K562 (cell line): ENCODE results near the gene ENDOV. TPM values are rescaled to one million over a fixed set of nuclear protein-coding genes. Genes with fewer than 3 reads are reported as not detected.
A peak's percentile ranks its signal among the peaks of the same experiment; 100 is the strongest.

Source experiments
- ATAC-seq: fragments of 200-7000 bp; cut with Tn5 transposase; 3 replicates; pipeline ENCODE4 v1.9.1; 2020; ENCODE audit warnings: moderate library complexity
- BruUV-seq: library from RNA; stranded (reverse); fragments of 400-500 nt; replicated peaks from 2 replicates; lab custom pipeline; 2021; lab: Mats Ljungman, UMichigan
- CTCF ChIA-PET: fragments of 300-600 bp; formaldehyde crosslinking; extraction: SDS; loops from one replicate; lab custom pipeline; 2021; ENCODE audit warnings: low intra/inter-chr PET ratio; lab: Yijun Ruan, JAX
- POLR2A ChIA-PET: fragments of 300-600, 350-650 bp; sonication (Branson Sonifier 250); formaldehyde crosslinking; extraction: SDS; loops from one replicate; lab custom pipeline; 2021; ENCODE audit warnings: antibody characterized with exemption, inconsistent platforms; lab: Yijun Ruan, JAX
- DNase-seq, 4 experiments: peaks; one replicate each; pipeline versions ENCODE4 v3.0.0 to v3.0.0-alpha.2; 2011 to 2018; ENCODE audit warnings: low spot score in 3 of 4, mixed read lengths in 3 of 4; ENCODE audit errors: extremely low read depth in 1 of 4
- FAIRE-seq: peaks from 2 replicates; lab custom pipeline; 2011; peaks lifted over from hg19 to GRCh38; lab: Jason Lieb, UNC
- H2AFZ ChIP-seq: 2 replicates; pipeline ENCODE4 v1.6.0; 2011; ENCODE audit warnings: low read depth, low read length, control low read depth, inconsistent platforms
- H3K27ac ChIP-seq: fragments of 200-600 bp; 3 replicates; pipeline ENCODE4 v1.8.0; 2011; ENCODE audit warnings: low read depth, mild to moderate bottlenecking, control low read depth, inconsistent platforms, low read length, moderate library complexity, mixed read lengths; ENCODE audit errors: extremely low read depth
- H3K27me3 ChIP-seq, 2 experiments: fragments of 300-600 bp in 1 of 2; 2 replicates in 1 of 2; 3 replicates in 1 of 2; pipeline versions ENCODE4 v1.6.0 to v1.8.0; 2011; ENCODE audit warnings: inconsistent platforms in 2 of 2, low read length in 2 of 2, mild to moderate bottlenecking in 1 of 2, mixed read lengths in 1 of 2, moderate library complexity in 1 of 2; ENCODE audit not compliant: control insufficient read depth in 2 of 2, insufficient read depth in 2 of 2
- H3K36me3 ChIP-seq: fragments of 300-600 bp; 3 replicates; pipeline ENCODE4 v1.8.0; 2011; ENCODE audit warnings: mild to moderate bottlenecking, low read length, inconsistent platforms; ENCODE audit not compliant: control insufficient read depth, insufficient read depth
- H3K4me1 ChIP-seq, 2 experiments: fragments of 200-600 bp in 1 of 2; replicated peaks in 1 of 2; 2 replicates in 1 of 2; 3 replicates in 1 of 2; pipeline versions ENCODE4 v1.5.1 to v1.8.0; 2011; ENCODE audit warnings: inconsistent platforms in 2 of 2, low read length in 2 of 2, mild to moderate bottlenecking in 1 of 2, mixed read lengths in 1 of 2, moderate library complexity in 1 of 2; ENCODE audit not compliant: control insufficient read depth in 2 of 2, insufficient read depth in 2 of 2
- H3K4me2 ChIP-seq: 2 replicates; pipeline ENCODE4 v1.6.1; 2011; ENCODE audit warnings: low read length, control low read depth, inconsistent platforms, mixed read lengths; ENCODE audit not compliant: insufficient read depth
- H3K4me3 ChIP-seq: fragments of 200-600 bp; sonication (generic), shearing (Covaris generic); 2 replicates; pipeline ENCODE4 v1.5.1; 2016; ENCODE audit warnings: control low read depth, inconsistent platforms
- H3K79me2 ChIP-seq: fragments of 200-600 bp; 3 replicates; pipeline ENCODE4 v1.8.0; 2011; ENCODE audit warnings: low read length, inconsistent platforms; ENCODE audit not compliant: control insufficient read depth, insufficient read depth
- H3K9ac ChIP-seq, 2 experiments: 2 replicates each; pipeline versions ENCODE4 v1.6.0 to v1.6.1; 2011; ENCODE audit warnings: low read depth in 2 of 2, low read length in 2 of 2, control low read depth in 1 of 2, inconsistent platforms in 1 of 2, mild to moderate bottlenecking in 1 of 2, mixed read lengths in 1 of 2; ENCODE audit not compliant: insufficient read depth in 1 of 2
- H3K9me1 ChIP-seq: one replicate; pipeline ENCODE4 v1.6.0; 2011; ENCODE audit warnings: inconsistent platforms, mild to moderate bottlenecking, low read length, moderate library complexity; ENCODE audit not compliant: control insufficient read depth, insufficient read depth
- H3K9me3 ChIP-seq: replicated peaks from 2 replicates; pipeline ENCODE4 v1.5.1; 2011; ENCODE audit warnings: low read depth, low read length, inconsistent platforms; ENCODE audit not compliant: control insufficient read depth, insufficient read depth
- H4K20me1 ChIP-seq: replicated peaks from 2 replicates; pipeline ENCODE4 v1.6.1; 2011; ENCODE audit warnings: low read length, inconsistent platforms, mixed read lengths; ENCODE audit not compliant: control insufficient read depth, insufficient read depth
- CBX5 ChIP-seq: IDR thresholded peaks from 2 replicates; pipeline ENCODE4 v1.6.1; 2014; ENCODE audit warnings: low read depth, borderline replicate concordance
- CCAR2 ChIP-seq: fragments of 200-400 bp; formaldehyde crosslinking; IDR thresholded peaks from 2 replicates; pipeline ENCODE4 v1.6.1; 2017; ENCODE audit warnings: mild to moderate bottlenecking, low read depth, low read length
- CREB3L1 ChIP-seq: fragments of 450-650 bp; IDR thresholded peaks from 2 replicates; pipeline ENCODE4 v1.6.1; 2014; ENCODE audit warnings: low read depth, mild to moderate bottlenecking, moderate library complexity, borderline replicate concordance
- HDAC2 ChIP-seq: fragments of 450-650 bp; IDR thresholded peaks from 2 replicates; pipeline ENCODE4 v1.6.1; 2016; ENCODE audit warnings: mild to moderate bottlenecking
- LCOR ChIP-seq: sonication (generic); formaldehyde crosslinking; IDR thresholded peaks from 2 replicates; pipeline ENCODE4 v1.8.0; 2022; ENCODE audit warnings: mild to moderate bottlenecking, missing genetic modification reagents
- MYC ChIP-seq, 2 experiments: fragments of 250-450 bp in 1 of 2; sonication (Bioruptor Pico) in 1 of 2; IDR thresholded peaks; 2 replicates each; pipeline versions ENCODE4 v1.5.1 to v1.6.1; 2012 to 2021; ENCODE audit warnings: low read depth in 2 of 2, borderline replicate concordance in 1 of 2, improper control_type of control experiment in 1 of 2, low read length in 1 of 2, mild to moderate bottlenecking in 1 of 2, moderate library complexity in 1 of 2
- NR3C1 ChIP-seq: sonication (generic); formaldehyde crosslinking; IDR thresholded peaks from 2 replicates; pipeline ENCODE4 v1.8.1; 2022; ENCODE audit warnings: missing genetic modification reagents
- TEAD1 ChIP-seq, 2 experiments: fragments of 450-650 bp in 1 of 2; sonication (generic) in 1 of 2; formaldehyde crosslinking; IDR thresholded peaks; 2 replicates each; pipeline versions ENCODE4 v1.4.0 to v1.8.0; 2020 to 2022; ENCODE audit warnings: mild to moderate bottlenecking in 2 of 2, missing genetic modification reagents in 1 of 2
- TGIF2 ChIP-seq: sonication (generic); formaldehyde crosslinking; IDR thresholded peaks from 2 replicates; pipeline ENCODE4 v1.8.1; 2022; ENCODE audit warnings: mild to moderate bottlenecking, missing genetic modification reagents, moderate library complexity
- USF2 ChIP-seq: sonication (generic); formaldehyde crosslinking; IDR thresholded peaks from 2 replicates; pipeline ENCODE4 v1.5.0; 2020; ENCODE audit warnings: missing genetic modification reagents
- ZBTB11 ChIP-seq, 3 experiments: fragments of 200-800 bp in 1 of 3; fragments of 250-450 bp in 1 of 3; fragments of 450-650 bp in 1 of 3; sonication (Bioruptor Pico) in 1 of 3; sonication (Bioruptor generic) in 1 of 3; formaldehyde crosslinking in 1 of 3; IDR thresholded peaks; 2 replicates each; pipeline versions ENCODE4 v1.6.1 to v1.8.0; 2016 to 2022; ENCODE audit warnings: mild to moderate bottlenecking in 2 of 3, missing genetic modification characterization in 2 of 3, missing compliant biosample characterization in 1 of 3, moderate library complexity in 1 of 3
- ZBTB7A ChIP-seq: IDR thresholded peaks from 2 replicates; pipeline ENCODE4 v1.6.1; 2011; ENCODE audit warnings: low read depth, mild to moderate bottlenecking, low read length, moderate library complexity, borderline replicate concordance; ENCODE audit not compliant: control insufficient read depth
- ZNF263 ChIP-seq: sonication (generic); formaldehyde crosslinking; IDR thresholded peaks from 2 replicates; pipeline ENCODE4 v1.8.0; 2022; ENCODE audit warnings: mild to moderate bottlenecking, missing genetic modification reagents, borderline replicate concordance
- ZNF766 ChIP-seq: fragments of 200-800 bp; sonication (Bioruptor generic); conservative IDR thresholded peaks from 2 replicates; pipeline ENCODE4 v1.6.1; 2016; ENCODE audit warnings: missing genetic modification characterization, missing compliant biosample characterization
- WGBS: fragments of 100-300 bp; shearing (Covaris generic); methylation state at CpG from one replicate; pipeline ENCODE4 v1.1.6; 2016; ENCODE audit warnings: low coverage, mixed read lengths; ENCODE audit not compliant: insufficient coverage; ENCODE audit errors: missing lambda C conversion rate; 5-methylcytosine and 5-hydroxymethylcytosine counted together
- in situ Hi-C: fragments of 300-500 bp; cut with MboI; formaldehyde crosslinking; loops from 4 replicates; pipeline ENCODE4 v1.15.0; 2018; ENCODE audit warnings: inconsistent platforms, mixed read lengths
- intact Hi-C: fragments of 100-400 bp; cut with micrococcal nuclease; formaldehyde crosslinking; loops from 2 replicates; pipeline ENCODE4 v1.14.2; 2022
- polyA plus RNA-seq, 8 experiments: library from polyadenylated mRNA; depleted of rRNA in 4 of 8; stranded (reverse) in 5 of 8; unstranded in 3 of 8; fragments of >200 nt; fragmentation: Nextera tagmentation in 2 of 8; fragmentation: Illumina TruSeq in 1 of 8; extraction: Ambion mirVana in 2 of 8; extraction: Trizol in 1 of 8; gene quantifications; 2 replicates each; pipeline versions ENCODE4 v1.2.1 to v1.2.3, GENCODE V29; 2011 to 2014; ENCODE audit warnings: inconsistent platforms in 1 of 8, missing spikeins in 1 of 8
- total RNA-seq, 7 experiments: library from RNA; depleted of rRNA in 6 of 7; stranded (reverse); fragments of >200 nt in 6 of 7; fragmentation: Illumina TruSeq in 2 of 7; extraction: Trizol in 2 of 7; gene quantifications; 2 replicates each; pipeline versions ENCODE4 v1.2.1 to v1.2.3, GENCODE V29; 2011 to 2021; ENCODE audit warnings: low replicate concordance in 1 of 7

The ENDOV gene
- total and polyA plus RNA-seq, 9 of the 15 experiments (the other 6 are each of a cell fraction or from before 2014, with no cell fraction given) = 1.2 to 8.2 (median 3.7) TPM

- H3K79me2 ChIP-seq = no peaks in the 10 kb centered on the region
- in situ Hi-C loops = no loop called here
- WGBS = 4% methylated on average over 14 of the region's 14 CpGs
- no peak overlapping the region for H3K27ac ChIP-seq
- POLR2A ChIA-PET = no interaction called here
- H3K9ac ChIP-seq = no peak overlapping the region
- no peak overlapping the region for H2AFZ ChIP-seq
- H3K4me3 ChIP-seq = no peak overlapping the region
- BruUV-seq = no TSS peak
- H3K27me3 ChIP-seq = peaks cover 19 to 62% of the 10 kb centered on the region in 2 experiments; a peak in 3 of 5 replicates
- CTCF ChIA-PET = no interaction called here
- H3K9me1 ChIP-seq = no peaks in the 10 kb centered on the region
- DNase-seq = peak; percentile 79 to 94 (median 90)
- FAIRE-seq = peak; percentile 69
- H3K4me2 ChIP-seq = no peak overlapping the region
- H4K20me1 ChIP-seq = peaks cover 8% of the 10 kb centered on the region
- H3K36me3 ChIP-seq = no peaks in the 10 kb centered on the region
- peaks cover 0 to 30% of the 10 kb centered on the region in 2 experiments; a peak in 2 of 5 replicates for H3K4me1 ChIP-seq
- intact Hi-C loops = no loop called here
- ATAC-seq = peak; percentile 95
- no peaks in the 10 kb centered on the region for H3K9me3 ChIP-seq
- TF ChIP-seq ZNF263 (CRISPR knock-in tag) (peak; percentile 64; the same call in 1 of the 2 replicates), HDAC2 (0 out of 2 replicates have a peak, but pooled peaks have one; percentile 18), CCAR2 (no peak), ZNF766 (CRISPR knock-in tag) (peak; percentile 56; the same call in 1 of the 2 replicates), CBX5 (no peak), NR3C1 (CRISPR knock-in tag) (peak; percentile 91), USF2 (CRISPR knock-in tag) (peak; percentile 28; the same call in 1 of the 2 replicates), ZBTB11 (CRISPR knock-in tag; IDR thresholded peaks at IDR 0.05) (no peak), ZBTB7A (peak; percentile 76; the same call in 1 of the 2 replicates), TEAD1 (CRISPR knock-in tag; IDR thresholded peaks at IDR 0.05) (peak in 1 of 2 experiments; percentile 59; a peak in 1 of 4 replicates), MYC (IDR thresholded peaks at IDR 0.05; ENCODE audit: low read depth, low read length) (no peak), MYC (CRISPR knock-in tag; IDR thresholded peaks at IDR 0.05; ENCODE audit: borderline replicate concordance, low read depth) (no peak), TGIF2 (0 out of 2 replicates have a peak, but pooled peaks have one; percentile 22), CREB3L1 (no peak), LCOR (CRISPR knock-in tag) (0 out of 2 replicates have a peak, but pooled peaks have one; percentile 35)
These were observed 26.2 kb downstream of the ENDOV start for GRCh38 chr17:80441133-80441578.
